GM18502 (cell line): ENCODE data around the gene UBE2R2.

Experiments
- ATAC-seq: cut with Tn5 transposase; IDR thresholded peaks from one replicate; pipeline ENCODE4 v1.9.1; 2021; ENCODE audit warnings: mild to moderate bottlenecking; ENCODE audit not compliant: unreplicated experiment, poor library complexity

UBE2R2 gene

GRCh38 chr9:33878691-33879366 lies 61.9 kb downstream of the UBE2R2 start:
- no peak for ATAC-seq

- no peak for ATAC-seq
Observed at GRCh38 chr9:33880211-33881089, 63.5 kb downstream of the UBE2R2 start.

GRCh38 chr9:33881635-33882034 lies 64.7 kb downstream of the UBE2R2 start:
- no peak for ATAC-seq

DNA sequence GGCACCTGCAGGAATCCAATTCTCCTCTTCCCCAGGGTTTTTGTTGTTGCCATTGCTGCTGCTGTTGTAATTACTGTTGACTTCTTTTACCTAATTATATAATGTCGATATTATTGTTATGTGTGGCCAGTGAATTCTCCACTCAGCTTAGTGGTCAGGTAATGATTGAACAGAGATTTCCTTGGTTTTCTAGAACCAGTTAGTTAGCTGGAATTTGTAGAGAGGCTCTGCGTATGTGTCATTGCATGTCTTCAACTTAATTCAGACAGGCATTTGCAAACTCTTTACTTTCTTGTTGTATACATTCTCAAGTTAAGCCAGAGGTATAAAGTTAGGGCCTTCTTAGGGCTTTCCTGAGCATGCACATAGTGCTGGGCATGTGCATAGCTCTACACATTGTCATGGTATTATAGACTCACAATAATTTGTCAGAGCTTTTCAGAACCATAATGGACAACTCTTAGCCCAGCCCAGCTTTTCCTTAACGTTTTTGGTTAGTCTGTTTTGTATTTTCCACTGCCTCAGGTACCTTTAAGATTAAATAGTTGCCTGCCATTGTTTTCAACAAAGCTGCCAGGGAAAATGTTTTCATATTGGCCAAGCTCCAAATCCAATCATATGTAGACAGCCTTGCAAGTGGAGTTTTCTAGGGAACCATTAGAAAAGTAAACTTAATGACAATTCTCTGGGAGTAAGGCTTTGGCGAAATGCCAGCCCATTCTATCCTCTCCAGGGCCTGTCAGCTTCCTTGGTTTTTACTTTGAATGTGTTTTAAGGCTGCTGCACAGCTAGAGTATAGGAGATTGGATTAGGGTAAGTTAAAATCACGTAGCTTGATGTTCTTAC lies 68.1 kb downstream of the UBE2R2 start:
- no peak for ATAC-seq

- no peak for ATAC-seq
Observed at GRCh38 chr9:33885948-33886347, 69.0 kb downstream of the UBE2R2 start.

DNA sequence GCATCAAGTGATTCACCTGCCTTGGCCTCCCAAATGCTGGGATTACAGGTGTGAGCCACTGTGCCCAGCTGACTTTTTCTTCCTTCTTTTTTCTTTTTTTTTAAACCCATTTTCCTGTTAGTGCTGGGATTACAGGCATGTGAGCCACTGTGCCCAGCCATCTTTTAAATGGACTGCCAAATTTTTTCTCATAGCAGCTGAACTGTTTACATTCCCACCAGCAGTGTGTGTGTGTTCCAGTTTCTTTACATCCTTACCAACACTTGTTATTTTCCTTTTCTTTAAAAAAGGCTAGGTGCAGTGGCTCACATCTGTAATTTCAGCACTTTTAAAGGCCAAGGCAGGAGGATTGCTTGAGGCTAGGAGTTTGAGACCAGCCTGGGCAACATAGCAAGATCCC lies 76.9 kb downstream of the UBE2R2 start:
- ATAC-seq: no peak

DNA sequence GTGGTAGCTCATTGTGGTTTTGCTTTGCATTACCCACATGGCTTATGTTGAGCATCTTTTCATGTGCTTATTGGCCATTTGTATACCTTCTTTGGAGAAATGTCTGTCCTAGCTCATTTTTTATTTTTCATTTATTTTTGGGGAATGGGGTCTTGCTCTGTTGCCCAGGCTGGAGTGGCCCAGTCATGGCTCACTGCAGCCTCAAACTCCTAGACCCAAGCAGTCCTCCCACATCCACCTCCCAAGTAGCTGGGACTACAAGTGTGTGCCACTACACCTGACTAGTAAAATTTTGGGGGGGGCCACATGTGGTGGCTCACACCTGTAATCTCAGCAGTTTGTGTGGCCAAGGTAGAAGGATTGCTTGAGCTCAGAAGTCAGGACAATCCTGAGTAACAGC lies 77.4 kb downstream of the UBE2R2 start:
- ATAC-seq: no peak

DNA sequence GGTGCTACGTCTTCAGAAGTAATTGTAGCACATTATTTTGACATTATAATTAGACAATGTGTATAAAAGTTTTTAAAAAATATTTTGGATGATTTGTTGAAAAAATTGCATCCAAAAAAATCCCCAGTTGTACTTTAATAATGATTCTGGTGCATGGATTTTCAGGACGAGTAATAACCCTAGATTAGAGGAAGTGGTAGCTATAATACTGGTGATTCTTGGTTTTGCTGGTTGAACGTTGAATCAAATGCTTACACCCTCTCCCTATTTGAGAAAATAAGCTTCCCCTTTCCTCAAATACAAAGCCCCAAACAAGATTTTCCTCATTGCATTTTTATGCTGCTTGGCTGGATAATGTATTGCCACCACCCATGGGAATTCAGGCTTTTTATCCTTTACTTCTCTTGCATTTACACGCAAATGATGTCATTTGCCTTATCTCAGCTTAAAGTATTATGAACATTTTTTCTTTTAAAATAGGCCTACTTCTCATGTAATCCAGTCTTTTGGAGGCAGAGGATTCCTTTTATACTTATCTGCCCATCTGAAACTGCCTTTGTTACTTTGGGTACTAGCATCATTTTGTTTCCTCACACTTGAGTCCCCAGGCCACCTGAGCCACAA lies 86.3 kb downstream of the UBE2R2 start:
- ATAC-seq: no peak

DNA sequence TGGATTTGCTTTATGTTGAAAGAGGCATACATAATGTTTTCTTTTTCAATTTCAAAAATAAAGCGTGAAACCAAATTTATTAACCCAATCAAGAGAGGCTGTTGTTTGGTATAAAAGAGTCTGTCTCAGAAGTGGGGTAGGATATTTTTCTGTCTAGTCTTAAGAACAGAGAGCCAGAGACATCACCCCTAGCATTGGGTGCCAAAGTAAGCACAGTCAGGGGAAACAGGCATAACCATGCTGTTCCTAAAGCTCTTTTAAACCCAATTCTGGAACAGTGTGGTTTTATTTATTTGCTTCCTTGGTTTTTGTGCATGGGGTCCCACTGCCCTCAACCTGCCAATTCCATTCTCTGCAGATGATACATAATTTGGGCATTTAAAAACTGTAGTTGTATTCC lies 88.2 kb downstream of the UBE2R2 start:
- no peak for ATAC-seq

GRCh38 chr9:33906769-33907168 lies 89.8 kb downstream of the UBE2R2 start:
- ATAC-seq: no peak

DNA sequence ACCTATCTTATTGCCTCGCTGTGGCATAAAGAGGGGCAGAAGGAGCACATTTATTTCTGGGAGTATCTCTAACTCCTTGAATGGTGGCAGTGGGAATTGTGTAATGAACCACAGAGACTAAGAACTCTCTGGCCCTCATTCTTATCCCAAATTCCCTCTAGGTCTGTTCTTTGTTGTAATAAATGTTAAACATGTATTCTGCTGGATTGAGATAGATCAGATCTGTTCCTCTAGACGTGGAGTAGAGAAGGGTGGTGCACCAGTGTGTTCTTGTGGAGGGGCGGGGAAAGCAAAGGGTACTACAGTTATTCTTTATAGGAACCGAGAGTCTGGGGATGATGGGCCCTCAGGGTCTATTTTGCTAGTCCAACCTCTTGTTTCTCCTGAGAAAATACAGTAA lies 90.4 kb downstream of the UBE2R2 start:
- no peak for ATAC-seq

- ATAC-seq: no peak
Observed at GRCh38 chr9:33908114-33908513, 91.2 kb downstream of the UBE2R2 start.

- no peak for ATAC-seq
Observed at GRCh38 chr9:33908749-33909148, 91.8 kb downstream of the UBE2R2 start.

DNA sequence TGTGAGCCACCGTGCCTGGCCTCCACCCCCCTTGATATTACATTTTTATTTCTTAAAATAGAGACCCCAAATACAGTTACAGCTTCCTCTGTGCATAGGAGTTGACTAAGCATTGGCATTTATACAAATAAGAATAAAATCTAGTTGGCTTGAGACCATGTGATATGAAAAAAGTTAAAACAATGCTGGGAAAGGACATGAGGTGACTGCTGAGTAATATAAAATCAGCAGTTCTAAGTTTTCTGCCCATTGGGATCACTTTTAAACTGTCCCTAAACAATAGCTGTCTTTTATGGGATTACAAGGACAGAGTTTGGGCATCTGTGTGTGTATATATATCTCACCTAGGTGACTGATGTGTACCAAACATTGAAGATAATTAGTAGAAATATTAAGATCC lies 96.6 kb downstream of the UBE2R2 start:
- ATAC-seq: no peak

DNA sequence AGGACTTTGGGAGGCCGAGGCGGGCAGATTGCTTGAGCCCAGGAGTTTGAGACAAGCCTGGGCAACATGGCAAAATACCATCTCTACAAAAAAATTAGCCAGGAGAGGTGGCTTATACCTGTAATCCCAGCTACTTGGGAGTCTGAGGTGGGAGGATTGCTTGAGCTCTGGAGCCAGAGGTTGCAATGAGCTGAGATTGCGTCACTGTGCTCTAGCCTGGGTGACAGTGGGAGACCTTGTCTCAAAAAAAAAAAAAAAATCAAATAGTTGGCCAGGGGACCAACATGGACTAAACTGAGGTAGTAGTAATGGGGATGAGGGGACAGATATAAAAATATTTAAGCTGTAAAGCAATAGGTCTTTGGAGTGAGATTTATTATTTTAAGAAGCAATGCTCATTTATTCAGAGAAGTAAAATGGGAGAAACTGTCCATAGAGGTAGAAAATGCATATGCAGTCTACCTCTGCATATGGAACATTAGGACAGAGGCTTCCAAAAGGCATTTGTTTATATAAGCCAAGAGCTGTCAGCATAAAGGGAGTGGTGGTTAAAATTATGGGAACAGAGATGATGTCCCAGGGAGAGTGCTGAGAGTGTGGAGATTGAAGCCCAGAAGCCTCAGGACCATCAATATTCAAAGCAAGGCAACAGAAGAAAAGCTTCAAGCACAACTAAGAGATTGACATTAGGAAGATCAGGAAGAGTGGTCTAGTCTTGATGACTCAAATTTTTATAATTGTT lies 98.1 kb downstream of the UBE2R2 start:
- no peak for ATAC-seq

DNA sequence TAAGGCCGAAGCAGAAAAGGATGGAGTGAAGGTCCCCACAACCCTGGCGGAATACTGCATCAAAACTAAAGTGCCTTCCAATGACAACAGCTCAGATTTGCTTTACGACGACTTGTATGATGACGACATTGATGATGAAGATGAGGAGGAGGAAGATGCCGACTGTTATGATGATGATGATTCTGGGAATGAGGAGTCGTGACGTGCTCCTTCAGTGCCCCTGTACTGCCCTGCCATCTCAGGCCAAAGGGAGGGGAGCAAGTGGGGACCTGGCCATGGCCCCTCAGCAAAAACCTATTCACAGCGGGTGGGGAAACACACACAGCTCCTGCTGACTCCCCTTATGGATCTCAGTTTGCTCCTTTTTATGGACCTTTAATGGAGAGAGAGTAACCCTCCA lies 100.1 kb downstream of the UBE2R2 start:
- no peak for ATAC-seq

DNA sequence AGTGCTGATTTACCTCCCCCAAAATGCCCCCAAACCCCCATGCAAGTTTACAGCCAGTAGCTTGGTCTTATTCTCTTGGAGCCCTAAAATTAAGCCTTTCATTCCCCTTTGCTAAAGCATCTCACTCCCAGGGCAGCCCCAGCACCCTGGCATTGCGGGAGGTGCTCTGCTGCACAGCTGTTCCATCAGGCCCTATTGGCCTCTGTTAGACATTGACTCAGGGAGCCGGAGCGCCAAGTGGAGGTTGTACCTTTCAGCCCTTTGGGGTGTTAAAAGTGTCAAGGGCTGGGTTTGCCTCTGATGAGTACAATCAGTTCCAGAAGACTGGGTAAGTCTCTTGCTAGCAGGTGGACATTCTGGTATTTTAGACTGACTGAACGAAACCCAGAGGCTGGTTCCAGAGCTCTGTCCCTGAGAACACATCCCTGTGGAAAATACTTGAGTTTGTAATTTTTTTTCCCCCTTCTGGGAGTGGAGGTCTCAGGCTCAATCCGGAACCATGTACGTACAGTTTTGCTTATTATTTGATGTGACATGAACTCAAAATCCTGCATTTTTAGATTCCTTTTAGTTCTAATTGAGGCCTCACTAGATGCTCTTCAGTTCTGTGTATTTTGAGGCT lies 102.4 kb downstream of the UBE2R2 start:
- no peak for ATAC-seq

- ATAC-seq: peak; percentile 47
Observed at GRCh38 chr9:33921967-33922895, 105.3 kb downstream of the UBE2R2 start.
